GM18502 (cell line): ENCODE results near the gene SPNS1.

Source experiments
- ATAC-seq: cut with Tn5 transposase; IDR thresholded peaks from one replicate; pipeline ENCODE4 v1.9.1; 2021; ENCODE audit warnings: mild to moderate bottlenecking; ENCODE audit not compliant: unreplicated experiment, poor library complexity

Gene SPNS1

GRCh38 chr16:29023279-29024277 is 49.0 kb downstream of the SPNS1 start:
- ATAC-seq: no peak

- no peak for ATAC-seq
Observed at GRCh38 chr16:29024278-29024677, 49.7 kb downstream of the SPNS1 start.

GRCh38 chr16:29025218-29025617 is 50.6 kb downstream of the SPNS1 start:
- no peak for ATAC-seq

- ATAC-seq: no peak
Observed at GRCh38 chr16:29025735-29026134, 51.2 kb downstream of the SPNS1 start.

GRCh38 chr16:29028457-29029167 is 54.0 kb downstream of the SPNS1 start:
- ATAC-seq: no peak

GRCh38 chr16:29029168-29029994 is 54.8 kb downstream of the SPNS1 start:
- ATAC-seq: peak; percentile 58

GRCh38 chr16:29030086-29030840 is 55.7 kb downstream of the SPNS1 start:
- no peak for ATAC-seq
